Measurements from ENCODE around the gene DPP10. TPM values are rescaled to one million over a fixed set of nuclear protein-coding genes. Genes with fewer than 3 reads are reported as not detected.
"Not testable (repeated sequence)": the region's sequence is repeated elsewhere in the genome, so short reads cannot be mapped to it uniquely, and the experiment has no call there.

Gene DPP10
- total and polyA plus RNA-seq, 4 donors, result 0.04 to 4.1 (median 0.48) TPM

DNA sequence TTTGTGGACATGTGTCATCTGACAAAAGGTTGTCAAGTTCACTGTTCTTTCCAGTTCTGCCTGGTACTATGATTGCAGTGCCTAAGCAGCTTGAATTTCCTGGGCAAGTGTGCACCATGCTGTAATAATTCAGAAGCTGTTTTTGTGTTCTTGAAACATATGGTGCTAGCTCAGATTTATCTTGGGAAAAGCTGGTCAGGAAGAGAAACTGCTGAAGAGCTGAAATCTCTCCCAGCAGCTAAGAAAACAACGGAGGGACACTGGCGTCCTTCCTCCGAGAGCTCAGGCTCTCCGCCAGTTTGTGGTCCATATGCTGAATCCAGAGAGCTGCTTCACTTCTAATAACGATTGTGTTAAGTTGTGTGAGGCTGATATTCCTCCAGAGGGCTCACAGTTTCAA, 642.0 kb downstream of the DPP10 start:
- Histone ChIP-seq H3K9ac (ENCODE audit: low read depth in 1 of 2, low read length in 2 of 2) (no peak overlapping the region), H3K27ac (ENCODE audit: low read depth in 1 of 2, low read length in 2 of 2) (no peak overlapping the region), H3K36me3 (ENCODE audit: control insufficient read depth in 4 of 4, insufficient read depth in 3 of 4, low read depth in 1 of 4, low read length in 3 of 4) (no peaks in the 10 kb centered on the region), H3K4me1 (ENCODE audit: control insufficient read depth in 4 of 4, insufficient read depth in 4 of 4, low read length in 3 of 4) (no peaks in the 10 kb centered on the region), H3K27me3 (ENCODE audit: control insufficient read depth in 4 of 4, insufficient read depth in 4 of 4, low read length in 3 of 4) (no peaks in the 10 kb centered on the region), H3K4me3 (ENCODE audit: low read depth in 1 of 3, low read length in 3 of 3) (no peak overlapping the region), H3K9me3 (ENCODE audit: control insufficient read depth in 4 of 4, low read length in 3 of 4) (no peaks in the 10 kb centered on the region)
- WGBS, result 58% methylated on average over 5 of the region's 5 CpGs
- TF ChIP-seq, protein P1, sequence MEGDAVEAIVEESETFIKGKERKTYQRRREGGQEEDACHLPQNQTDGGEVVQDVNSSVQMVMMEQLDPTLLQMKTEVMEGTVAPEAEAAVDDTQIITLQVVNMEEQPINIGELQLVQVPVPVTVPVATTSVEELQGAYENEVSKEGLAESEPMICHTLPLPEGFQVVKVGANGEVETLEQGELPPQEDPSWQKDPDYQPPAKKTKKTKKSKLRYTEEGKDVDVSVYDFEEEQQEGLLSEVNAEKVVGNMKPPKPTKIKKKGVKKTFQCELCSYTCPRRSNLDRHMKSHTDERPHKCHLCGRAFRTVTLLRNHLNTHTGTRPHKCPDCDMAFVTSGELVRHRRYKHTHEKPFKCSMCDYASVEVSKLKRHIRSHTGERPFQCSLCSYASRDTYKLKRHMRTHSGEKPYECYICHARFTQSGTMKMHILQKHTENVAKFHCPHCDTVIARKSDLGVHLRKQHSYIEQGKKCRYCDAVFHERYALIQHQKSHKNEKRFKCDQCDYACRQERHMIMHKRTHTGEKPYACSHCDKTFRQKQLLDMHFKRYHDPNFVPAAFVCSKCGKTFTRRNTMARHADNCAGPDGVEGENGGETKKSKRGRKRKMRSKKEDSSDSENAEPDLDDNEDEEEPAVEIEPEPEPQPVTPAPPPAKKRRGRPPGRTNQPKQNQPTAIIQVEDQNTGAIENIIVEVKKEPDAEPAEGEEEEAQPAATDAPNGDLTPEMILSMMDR (IDR thresholded peaks at IDR 0.05; ENCODE audit: low read depth, low read length, missing input control), result no peak
- TF ChIP-seq JUND (IDR thresholded peaks at IDR 0.05), result no peak
- TF ChIP-seq, protein P2, sequence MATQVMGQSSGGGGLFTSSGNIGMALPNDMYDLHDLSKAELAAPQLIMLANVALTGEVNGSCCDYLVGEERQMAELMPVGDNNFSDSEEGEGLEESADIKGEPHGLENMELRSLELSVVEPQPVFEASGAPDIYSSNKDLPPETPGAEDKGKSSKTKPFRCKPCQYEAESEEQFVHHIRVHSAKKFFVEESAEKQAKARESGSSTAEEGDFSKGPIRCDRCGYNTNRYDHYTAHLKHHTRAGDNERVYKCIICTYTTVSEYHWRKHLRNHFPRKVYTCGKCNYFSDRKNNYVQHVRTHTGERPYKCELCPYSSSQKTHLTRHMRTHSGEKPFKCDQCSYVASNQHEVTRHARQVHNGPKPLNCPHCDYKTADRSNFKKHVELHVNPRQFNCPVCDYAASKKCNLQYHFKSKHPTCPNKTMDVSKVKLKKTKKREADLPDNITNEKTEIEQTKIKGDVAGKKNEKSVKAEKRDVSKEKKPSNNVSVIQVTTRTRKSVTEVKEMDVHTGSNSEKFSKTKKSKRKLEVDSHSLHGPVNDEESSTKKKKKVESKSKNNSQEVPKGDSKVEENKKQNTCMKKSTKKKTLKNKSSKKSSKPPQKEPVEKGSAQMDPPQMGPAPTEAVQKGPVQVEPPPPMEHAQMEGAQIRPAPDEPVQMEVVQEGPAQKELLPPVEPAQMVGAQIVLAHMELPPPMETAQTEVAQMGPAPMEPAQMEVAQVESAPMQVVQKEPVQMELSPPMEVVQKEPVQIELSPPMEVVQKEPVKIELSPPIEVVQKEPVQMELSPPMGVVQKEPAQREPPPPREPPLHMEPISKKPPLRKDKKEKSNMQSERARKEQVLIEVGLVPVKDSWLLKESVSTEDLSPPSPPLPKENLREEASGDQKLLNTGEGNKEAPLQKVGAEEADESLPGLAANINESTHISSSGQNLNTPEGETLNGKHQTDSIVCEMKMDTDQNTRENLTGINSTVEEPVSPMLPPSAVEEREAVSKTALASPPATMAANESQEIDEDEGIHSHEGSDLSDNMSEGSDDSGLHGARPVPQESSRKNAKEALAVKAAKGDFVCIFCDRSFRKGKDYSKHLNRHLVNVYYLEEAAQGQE (IDR thresholded peaks at IDR 0.05), result no peak
- TF ChIP-seq RAD21 (IDR thresholded peaks at IDR 0.05), result no peak
- TF ChIP-seq FOXA2 (IDR thresholded peaks at IDR 0.05), result no peak
- TF ChIP-seq, protein P3, sequence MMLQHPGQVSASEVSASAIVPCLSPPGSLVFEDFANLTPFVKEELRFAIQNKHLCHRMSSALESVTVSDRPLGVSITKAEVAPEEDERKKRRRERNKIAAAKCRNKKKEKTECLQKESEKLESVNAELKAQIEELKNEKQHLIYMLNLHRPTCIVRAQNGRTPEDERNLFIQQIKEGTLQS (IDR thresholded peaks at IDR 0.05), result no peak
- TF ChIP-seq, protein P4, sequence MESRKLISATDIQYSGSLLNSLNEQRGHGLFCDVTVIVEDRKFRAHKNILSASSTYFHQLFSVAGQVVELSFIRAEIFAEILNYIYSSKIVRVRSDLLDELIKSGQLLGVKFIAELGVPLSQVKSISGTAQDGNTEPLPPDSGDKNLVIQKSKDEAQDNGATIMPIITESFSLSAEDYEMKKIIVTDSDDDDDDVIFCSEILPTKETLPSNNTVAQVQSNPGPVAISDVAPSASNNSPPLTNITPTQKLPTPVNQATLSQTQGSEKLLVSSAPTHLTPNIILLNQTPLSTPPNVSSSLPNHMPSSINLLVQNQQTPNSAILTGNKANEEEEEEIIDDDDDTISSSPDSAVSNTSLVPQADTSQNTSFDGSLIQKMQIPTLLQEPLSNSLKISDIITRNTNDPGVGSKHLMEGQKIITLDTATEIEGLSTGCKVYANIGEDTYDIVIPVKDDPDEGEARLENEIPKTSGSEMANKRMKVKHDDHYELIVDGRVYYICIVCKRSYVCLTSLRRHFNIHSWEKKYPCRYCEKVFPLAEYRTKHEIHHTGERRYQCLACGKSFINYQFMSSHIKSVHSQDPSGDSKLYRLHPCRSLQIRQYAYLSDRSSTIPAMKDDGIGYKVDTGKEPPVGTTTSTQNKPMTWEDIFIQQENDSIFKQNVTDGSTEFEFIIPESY (IDR thresholded peaks at IDR 0.05), result no peak
- TF ChIP-seq TAF1 (conservative IDR thresholded peaks at IDR 0.05), result no peak
- TF ChIP-seq HNF4G (IDR thresholded peaks at IDR 0.05), result no peak
- TF ChIP-seq NR2F2 (IDR thresholded peaks at IDR 0.05), result no peak
- no peak for DNase-seq (ENCODE audit: low spot score)

DNA sequence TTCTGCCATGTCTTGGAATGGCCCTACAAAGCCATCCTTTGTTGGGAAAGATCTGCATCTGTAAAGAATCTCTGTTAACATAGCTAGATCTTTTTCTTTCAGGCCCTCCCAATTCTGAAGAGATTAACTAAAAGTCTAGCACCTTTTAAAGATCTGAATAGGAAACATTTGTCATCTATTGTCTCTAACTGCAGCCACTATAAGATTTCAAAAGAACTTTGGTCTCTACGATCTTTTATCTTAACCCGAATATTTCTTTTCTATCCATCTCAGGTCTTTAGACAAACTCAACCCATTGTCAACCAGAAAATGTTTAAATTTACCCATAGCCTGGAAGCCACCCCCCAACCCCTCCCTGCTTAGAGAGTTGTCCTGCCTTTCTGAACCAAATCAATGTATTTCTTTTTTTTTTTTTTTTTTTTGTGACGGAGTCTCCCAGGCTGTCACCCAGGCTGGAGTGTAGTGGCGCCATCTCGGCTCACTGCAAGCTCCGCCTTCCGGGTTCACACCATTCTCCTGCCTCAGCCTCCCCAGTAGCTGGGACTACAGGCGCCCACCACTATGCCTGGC, 643.7 kb downstream of the DPP10 start:
- H3K27ac ChIP-seq (ENCODE audit: low read depth in 1 of 2, low read length in 2 of 2); H3K4me1 ChIP-seq (ENCODE audit: control insufficient read depth in 4 of 4, insufficient read depth in 4 of 4, low read length in 3 of 4); H3K27me3 ChIP-seq (ENCODE audit: control insufficient read depth in 4 of 4, insufficient read depth in 4 of 4, low read length in 3 of 4); H3K9me3 ChIP-seq (ENCODE audit: control insufficient read depth in 4 of 4, low read length in 3 of 4); H3K36me3 ChIP-seq (ENCODE audit: control insufficient read depth in 4 of 4, insufficient read depth in 3 of 4, low read depth in 1 of 4, low read length in 3 of 4); DNase-seq (ENCODE audit: low spot score); H3K9ac ChIP-seq (ENCODE audit: low read depth in 1 of 2, low read length in 2 of 2); H3K4me3 ChIP-seq (ENCODE audit: low read depth in 1 of 3, low read length in 3 of 3): not testable (repeated sequence)
- WGBS, result 86% methylated on average over 8 of the region's 8 CpGs

All from liver (tissue), 9 donors.